HEK293T (cell line): ENCODE data around the gene KMT5B.

Experiments used
- ARNT ChIP-seq: fragments of 450-650 bp; IDR thresholded peaks from 2 replicates; pipeline ENCODE4 v1.6.1; 2017; ENCODE audit warnings: mild to moderate bottlenecking
- BHLHE40 ChIP-seq: fragments of 450-650 bp; IDR thresholded peaks from 2 replicates; pipeline ENCODE4 v1.6.1; 2016; ENCODE audit warnings: mild to moderate bottlenecking, moderate library complexity, borderline replicate concordance
- CTBP1 ChIP-seq: fragments of 450-650 bp; IDR thresholded peaks from 2 replicates; pipeline ENCODE4 v1.6.1; 2016; ENCODE audit warnings: borderline replicate concordance
- ELF4 ChIP-seq: fragments of 450-650 bp; IDR thresholded peaks from 2 replicates; pipeline ENCODE4 v1.6.1; 2017; ENCODE audit warnings: antibody characterized with exemption
- FOXA1 ChIP-seq: fragments of 450-650 bp; IDR thresholded peaks from 2 replicates; pipeline ENCODE4 v1.6.1; 2016; ENCODE audit warnings: mild to moderate bottlenecking
- FOXK2 ChIP-seq: fragments of 450-650 bp; IDR thresholded peaks from 2 replicates; pipeline ENCODE4 v1.6.1; 2016; ENCODE audit warnings: mild to moderate bottlenecking
- FOXM1 ChIP-seq: fragments of 450-650 bp; IDR thresholded peaks from 2 replicates; pipeline ENCODE4 v1.6.1; 2017; ENCODE audit warnings: mild to moderate bottlenecking, borderline replicate concordance
- PKNOX1 ChIP-seq: fragments of 450-650 bp; IDR thresholded peaks from 2 replicates; pipeline ENCODE4 v1.6.1; 2016
- SP1 ChIP-seq: fragments of 450-650 bp; IDR thresholded peaks from 2 replicates; pipeline ENCODE4 v1.6.1; 2017
- SUZ12 ChIP-seq: fragments of 450-650 bp; IDR thresholded peaks from 2 replicates; pipeline ENCODE4 v1.6.1; 2016; ENCODE audit warnings: mild to moderate bottlenecking
- ZNF384 ChIP-seq: fragments of 450-650 bp; IDR thresholded peaks from 2 replicates; pipeline ENCODE4 v1.6.1; 2016

DNA sequence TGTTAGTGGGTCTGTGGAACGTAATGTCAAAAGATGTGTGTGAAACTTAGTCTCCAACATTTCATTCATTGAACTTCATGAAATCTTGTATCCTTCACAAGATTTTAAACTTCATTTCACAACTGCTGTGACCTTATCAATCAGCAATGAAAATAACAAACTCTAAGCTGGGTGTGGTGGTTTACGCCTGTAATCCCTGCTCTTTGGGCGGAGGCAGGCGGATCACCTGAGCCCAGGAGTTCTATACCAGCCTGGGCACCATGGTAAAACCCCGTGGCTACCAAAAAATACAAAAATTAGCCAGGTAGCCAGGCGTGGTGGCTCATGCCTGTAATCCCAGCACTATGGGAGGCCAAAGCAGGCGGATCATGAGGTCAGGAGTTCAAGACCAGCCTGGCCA, 97.0 kb downstream of the KMT5B start:
- TF ChIP-seq FOXM1, result no peak
- no peak for TF ChIP-seq BHLHE40
- no peak for TF ChIP-seq SP1
- TF ChIP-seq CTBP1, result no peak
- no peak for TF ChIP-seq FOXK2
- no peak for TF ChIP-seq FOXA1
- TF ChIP-seq PKNOX1, result no peak
- no peak for TF ChIP-seq ARNT
- TF ChIP-seq ZNF384, result no peak
- TF ChIP-seq SUZ12, result no peak
- TF ChIP-seq ELF4, result no peak
